GM23338 (cell line): ENCODE results near the gene ZNF350. TPM values are rescaled to one million over a fixed set of nuclear protein-coding genes. Genes with fewer than 3 reads are reported as not detected.

Source experiments
- ATAC-seq: fragments of 200-7000 bp; cut with Tn5 transposase; 3 replicates; pipeline ENCODE4 v1.9.1; 2020
- DNase-seq: peaks from one replicate; pipeline ENCODE4 v3.0.0-alpha.2; 2015; ENCODE audit warnings: low spot score
- H2AFZ ChIP-seq: fragments of 200-600 bp; sonication (generic); 2 replicates; pipeline ENCODE4 v1.8.0; 2016; ENCODE audit warnings: antibody characterized with exemption, mild to moderate bottlenecking, moderate library complexity
- H3F3A ChIP-seq: fragments of 200-600 bp; sonication (generic); replicated peaks from 2 replicates; pipeline ENCODE4 v1.8.0; 2017; ENCODE audit warnings: antibody characterized with exemption, mixed run types, low read depth
- H3K27ac ChIP-seq: fragments of 200-600 bp; sonication (generic); 2 replicates; pipeline ENCODE4 v1.6.1; 2016; ENCODE audit warnings: low read depth
- H3K27me3 ChIP-seq: fragments of 200-600 bp; sonication (generic); 2 replicates; pipeline ENCODE4 v1.8.0; 2016; ENCODE audit warnings: mild to moderate bottlenecking, mixed run types, moderate library complexity; ENCODE audit not compliant: insufficient read depth
- H3K36me3 ChIP-seq: fragments of 200-600 bp; sonication (generic); 2 replicates; pipeline ENCODE4 v1.8.0; 2016; ENCODE audit warnings: mild to moderate bottlenecking; ENCODE audit not compliant: insufficient read depth
- H3K4me1 ChIP-seq: fragments of 200-600 bp; sonication (generic); 2 replicates; pipeline ENCODE4 v1.8.0; 2016; ENCODE audit warnings: mild to moderate bottlenecking, moderate library complexity; ENCODE audit not compliant: insufficient read depth
- H3K4me2 ChIP-seq: fragments of 200-600 bp; sonication (generic); 2 replicates; pipeline ENCODE4 v1.7.1; 2017; ENCODE audit warnings: mixed run types
- H3K4me3 ChIP-seq: fragments of 200-600 bp; sonication (generic); 2 replicates; pipeline ENCODE4 v1.6.1; 2016; ENCODE audit warnings: mixed run types
- H3K79me2 ChIP-seq: fragments of 200-600 bp; sonication (generic); replicated peaks from 2 replicates; pipeline ENCODE4 v1.8.0; 2017; ENCODE audit warnings: mild to moderate bottlenecking; ENCODE audit not compliant: insufficient read depth
- H3K9me2 ChIP-seq: fragments of 200-600 bp; sonication (generic); 2 replicates; pipeline ENCODE4 v1.8.0; 2017; ENCODE audit not compliant: insufficient read depth
- H4K20me1 ChIP-seq: fragments of 200-600 bp; sonication (generic); replicated peaks from 2 replicates; pipeline ENCODE4 v1.8.0; 2017; ENCODE audit warnings: mild to moderate bottlenecking; ENCODE audit not compliant: insufficient read depth
- H3K27ac Mint-ChIP-seq: 2 replicates; pipeline ENCODE4 v1.8.0; 2020; ENCODE audit warnings: inconsistent platforms, mild to moderate bottlenecking, moderate library complexity, mixed read lengths
- H3K27me3 Mint-ChIP-seq: 3 replicates; pipeline ENCODE4 v1.8.0; 2022; ENCODE audit warnings: low read depth, mild to moderate bottlenecking, moderate library complexity, mixed read lengths, inconsistent platforms; ENCODE audit not compliant: insufficient read depth, poor library complexity
- H3K36me3 Mint-ChIP-seq: 3 replicates; pipeline ENCODE4 v1.8.0; 2021; ENCODE audit warnings: low read depth, mild to moderate bottlenecking, inconsistent platforms, moderate library complexity, mixed read lengths
- H3K4me1 Mint-ChIP-seq: 3 replicates; pipeline ENCODE4 v1.8.0; 2020; ENCODE audit warnings: mild to moderate bottlenecking, inconsistent platforms, mixed read lengths
- H3K4me3 Mint-ChIP-seq: 3 replicates; pipeline ENCODE4 v1.8.0; 2021; ENCODE audit warnings: moderate library complexity, mild to moderate bottlenecking, inconsistent platforms, mixed read lengths
- H3K9me3 Mint-ChIP-seq: 3 replicates; pipeline ENCODE4 v1.8.0; 2020; ENCODE audit warnings: moderate library complexity, mild to moderate bottlenecking, inconsistent platforms, mixed read lengths
- CREB1 ChIP-seq: fragments of 250-450 bp; sonication (Bioruptor Pico); IDR thresholded peaks from 2 replicates; pipeline ENCODE4 v1.5.0; 2020; ENCODE audit warnings: low read depth, mild to moderate bottlenecking, moderate library complexity
- EZH2 ChIP-seq: fragments of 200-600 bp; sonication (generic); IDR thresholded peaks from one replicate; pipeline ENCODE4 v1.8.0; 2017; ENCODE audit warnings: antibody characterized with exemption, mild to moderate bottlenecking, low read depth; ENCODE audit not compliant: unreplicated experiment
- EZH2phosphoT487 ChIP-seq: fragments of 200-600 bp; sonication (generic); IDR thresholded peaks from one replicate; pipeline ENCODE4 v1.8.1; 2018; ENCODE audit warnings: antibody characterized with exemption; ENCODE audit not compliant: unreplicated experiment
- NANOG ChIP-seq: IDR thresholded peaks from 2 replicates; pipeline ENCODE4 v1.6.1; 2016; ENCODE audit warnings: antibody characterized with exemption, borderline replicate concordance
- POLR2AphosphoS5 ChIP-seq: IDR thresholded peaks from 2 replicates; pipeline ENCODE4 v1.6.1; 2016; ENCODE audit warnings: antibody characterized with exemption, low read depth
- STAT1 ChIP-seq: IDR thresholded peaks from one replicate; pipeline ENCODE4 v1.6.1; 2016; ENCODE audit warnings: antibody characterized with exemption; ENCODE audit not compliant: unreplicated experiment
- ZNF114 ChIP-seq: fragments of 250-450 bp; sonication (Bioruptor Pico); IDR thresholded peaks from 2 replicates; pipeline ENCODE4 v1.5.0; 2020; ENCODE audit warnings: mild to moderate bottlenecking, moderate library complexity
- ZNF331 ChIP-seq: fragments of 250-450 bp; sonication (Bioruptor Pico); IDR thresholded peaks from 2 replicates; pipeline ENCODE4 v1.5.0; 2020; ENCODE audit warnings: low read depth, mild to moderate bottlenecking, moderate library complexity
- polyA plus RNA-seq: library from polyadenylated mRNA; unstranded; fragments of >200 nt; fragmentation: Nextera tagmentation; extraction: Ambion mirVana; gene quantifications from 2 replicates; pipeline ENCODE4 v1.2.1, GENCODE V29; 2016
- total RNA-seq: library from RNA; depleted of rRNA; stranded (reverse); fragments of >200 nt; shearing (Covaris generic); gene quantifications from 2 replicates; pipeline ENCODE4 v1.2.3, GENCODE V29; 2014; rRNA removed
- TF ChIP-seq, protein P1 (sequence below): IDR thresholded peaks from one replicate; pipeline ENCODE4 v1.6.1; 2018; ENCODE audit warnings: antibody characterized with exemption; ENCODE audit not compliant: unreplicated experiment
- TF ChIP-seq, protein P2 (sequence below): IDR thresholded peaks from 2 replicates; pipeline ENCODE4 v1.6.1; 2016; ENCODE audit warnings: antibody characterized with exemption
- TF ChIP-seq, protein P3 (sequence below), 2 experiments: fragments of 200-600 bp in 1 of 2; sonication (generic) in 1 of 2; conservative IDR thresholded peaks; 2 replicates each; pipeline versions ENCODE4 v1.5.1 to v1.6.1; 2016 to 2017; ENCODE audit warnings: antibody characterized with exemption in 2 of 2, low read depth in 2 of 2, mild to moderate bottlenecking in 2 of 2, moderate library complexity in 1 of 2

The ZNF350 gene
- total and polyA plus RNA-seq, 2 experiments from 2014 or later, result 5.8 to 7.6 TPM

DNA sequence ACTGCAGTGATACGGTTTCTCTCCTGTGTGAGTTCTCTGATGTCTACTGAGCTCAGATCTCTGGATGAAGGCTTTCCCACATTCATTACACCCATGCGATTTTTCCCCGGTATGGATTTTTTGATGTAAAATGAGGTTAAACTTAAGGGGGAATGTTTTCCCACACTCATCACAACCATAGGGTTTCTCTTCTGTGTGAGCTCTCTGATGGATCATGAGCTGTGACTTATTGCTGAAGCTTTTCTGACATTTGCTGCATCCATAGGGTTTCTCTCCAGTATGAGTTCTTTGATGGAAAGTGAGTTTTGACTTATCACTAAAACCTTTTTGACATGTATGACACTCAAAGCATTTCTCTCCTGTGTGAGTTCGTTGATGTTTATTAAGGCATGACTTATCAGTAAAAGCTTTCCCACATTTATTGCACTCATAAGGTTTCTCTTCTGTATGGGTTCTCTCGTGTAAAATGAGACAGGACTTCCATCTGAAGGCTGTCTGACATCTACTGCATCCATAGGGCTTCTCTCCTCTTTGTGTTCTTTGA, 71.2 kb downstream of the ZNF350 start:
- H3K9me2 ChIP-seq, result no peaks in the 10 kb centered on the region; the same call in 1 of the 2 replicates
- no peak overlapping the region for H3K27ac ChIP-seq
- no peak overlapping the region for H2AFZ ChIP-seq
- peaks cover 82% of the 10 kb centered on the region for H3K36me3 Mint-ChIP-seq
- peaks cover 70% of the 10 kb centered on the region for H3K36me3 ChIP-seq
- H3K27me3 Mint-ChIP-seq, result peaks cover 5% of the 10 kb centered on the region
- no peaks in the 10 kb centered on the region for H4K20me1 ChIP-seq
- H3K27ac Mint-ChIP-seq, result no peak overlapping the region
- H3K4me3 Mint-ChIP-seq, result no peak overlapping the region
- H3K27me3 ChIP-seq, result no peaks in the 10 kb centered on the region
- ATAC-seq (no peak), DNase-seq (no peak)
- H3K4me3 ChIP-seq, result peak overlapping the region; percentile 30; the same call in 1 of the 2 replicates
- H3K4me1 ChIP-seq, result 0 out of 2 replicates have a peak, but pooled peaks cover under 1% of the 10 kb centered on the region
- TF ChIP-seq, protein P1, sequence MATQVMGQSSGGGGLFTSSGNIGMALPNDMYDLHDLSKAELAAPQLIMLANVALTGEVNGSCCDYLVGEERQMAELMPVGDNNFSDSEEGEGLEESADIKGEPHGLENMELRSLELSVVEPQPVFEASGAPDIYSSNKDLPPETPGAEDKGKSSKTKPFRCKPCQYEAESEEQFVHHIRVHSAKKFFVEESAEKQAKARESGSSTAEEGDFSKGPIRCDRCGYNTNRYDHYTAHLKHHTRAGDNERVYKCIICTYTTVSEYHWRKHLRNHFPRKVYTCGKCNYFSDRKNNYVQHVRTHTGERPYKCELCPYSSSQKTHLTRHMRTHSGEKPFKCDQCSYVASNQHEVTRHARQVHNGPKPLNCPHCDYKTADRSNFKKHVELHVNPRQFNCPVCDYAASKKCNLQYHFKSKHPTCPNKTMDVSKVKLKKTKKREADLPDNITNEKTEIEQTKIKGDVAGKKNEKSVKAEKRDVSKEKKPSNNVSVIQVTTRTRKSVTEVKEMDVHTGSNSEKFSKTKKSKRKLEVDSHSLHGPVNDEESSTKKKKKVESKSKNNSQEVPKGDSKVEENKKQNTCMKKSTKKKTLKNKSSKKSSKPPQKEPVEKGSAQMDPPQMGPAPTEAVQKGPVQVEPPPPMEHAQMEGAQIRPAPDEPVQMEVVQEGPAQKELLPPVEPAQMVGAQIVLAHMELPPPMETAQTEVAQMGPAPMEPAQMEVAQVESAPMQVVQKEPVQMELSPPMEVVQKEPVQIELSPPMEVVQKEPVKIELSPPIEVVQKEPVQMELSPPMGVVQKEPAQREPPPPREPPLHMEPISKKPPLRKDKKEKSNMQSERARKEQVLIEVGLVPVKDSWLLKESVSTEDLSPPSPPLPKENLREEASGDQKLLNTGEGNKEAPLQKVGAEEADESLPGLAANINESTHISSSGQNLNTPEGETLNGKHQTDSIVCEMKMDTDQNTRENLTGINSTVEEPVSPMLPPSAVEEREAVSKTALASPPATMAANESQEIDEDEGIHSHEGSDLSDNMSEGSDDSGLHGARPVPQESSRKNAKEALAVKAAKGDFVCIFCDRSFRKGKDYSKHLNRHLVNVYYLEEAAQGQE, result no peak
- TF ChIP-seq CREB1 (CRISPR knock-in tag) (no peak), POLR2AphosphoS5 (no peak), STAT1 (no peak), ZNF114 (CRISPR knock-in tag) (no peak), NANOG (no peak), EZH2 (no peak), ZNF331 (no peak), EZH2phosphoT487 (no peak)
- TF ChIP-seq, protein P2, sequence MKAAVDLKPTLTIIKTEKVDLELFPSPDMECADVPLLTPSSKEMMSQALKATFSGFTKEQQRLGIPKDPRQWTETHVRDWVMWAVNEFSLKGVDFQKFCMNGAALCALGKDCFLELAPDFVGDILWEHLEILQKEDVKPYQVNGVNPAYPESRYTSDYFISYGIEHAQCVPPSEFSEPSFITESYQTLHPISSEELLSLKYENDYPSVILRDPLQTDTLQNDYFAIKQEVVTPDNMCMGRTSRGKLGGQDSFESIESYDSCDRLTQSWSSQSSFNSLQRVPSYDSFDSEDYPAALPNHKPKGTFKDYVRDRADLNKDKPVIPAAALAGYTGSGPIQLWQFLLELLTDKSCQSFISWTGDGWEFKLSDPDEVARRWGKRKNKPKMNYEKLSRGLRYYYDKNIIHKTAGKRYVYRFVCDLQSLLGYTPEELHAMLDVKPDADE, result no peak
- TF ChIP-seq, protein P3, sequence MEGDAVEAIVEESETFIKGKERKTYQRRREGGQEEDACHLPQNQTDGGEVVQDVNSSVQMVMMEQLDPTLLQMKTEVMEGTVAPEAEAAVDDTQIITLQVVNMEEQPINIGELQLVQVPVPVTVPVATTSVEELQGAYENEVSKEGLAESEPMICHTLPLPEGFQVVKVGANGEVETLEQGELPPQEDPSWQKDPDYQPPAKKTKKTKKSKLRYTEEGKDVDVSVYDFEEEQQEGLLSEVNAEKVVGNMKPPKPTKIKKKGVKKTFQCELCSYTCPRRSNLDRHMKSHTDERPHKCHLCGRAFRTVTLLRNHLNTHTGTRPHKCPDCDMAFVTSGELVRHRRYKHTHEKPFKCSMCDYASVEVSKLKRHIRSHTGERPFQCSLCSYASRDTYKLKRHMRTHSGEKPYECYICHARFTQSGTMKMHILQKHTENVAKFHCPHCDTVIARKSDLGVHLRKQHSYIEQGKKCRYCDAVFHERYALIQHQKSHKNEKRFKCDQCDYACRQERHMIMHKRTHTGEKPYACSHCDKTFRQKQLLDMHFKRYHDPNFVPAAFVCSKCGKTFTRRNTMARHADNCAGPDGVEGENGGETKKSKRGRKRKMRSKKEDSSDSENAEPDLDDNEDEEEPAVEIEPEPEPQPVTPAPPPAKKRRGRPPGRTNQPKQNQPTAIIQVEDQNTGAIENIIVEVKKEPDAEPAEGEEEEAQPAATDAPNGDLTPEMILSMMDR (conservative IDR thresholded peaks at IDR 0.05; ENCODE audit: low read depth in 2 of 2), result no peak
- 0 out of 3 replicates have a peak, but pooled peaks cover 2% of the 10 kb centered on the region for H3K4me1 Mint-ChIP-seq
- H3K9me3 Mint-ChIP-seq, result peaks cover 99% of the 10 kb centered on the region
- H3F3A ChIP-seq, result 0 out of 2 replicates have a peak, but pooled peaks cover 10% of the 10 kb centered on the region
- H3K79me2 ChIP-seq, result no peaks in the 10 kb centered on the region; the same call in 1 of the 2 replicates
- no peak overlapping the region for H3K4me2 ChIP-seq

Other genes with a start within 250 kb of the ZNF350 start
- gene FPR1, start 235.0 kb downstream of the ZNF350 start, total RNA-seq, result not detected in 2 replicates
- not detected in 2 replicates for gene FPR1, start 235.0 kb downstream of the ZNF350 start, polyA plus RNA-seq
- gene FPR2, start 225.7 kb downstream of the ZNF350 start, total RNA-seq, result not detected in 2 replicates
- gene FPR2, start 225.7 kb downstream of the ZNF350 start, polyA plus RNA-seq, result not detected in 2 replicates
- not detected in 2 replicates for gene FPR3, start 191.7 kb downstream of the ZNF350 start, total RNA-seq
- 0.16 TPM in 1 of 2 replicates, not detected in the other for gene FPR3, start 191.7 kb downstream of the ZNF350 start, polyA plus RNA-seq
- gene ZNF577, start 98.9 kb downstream of the ZNF350 start, total RNA-seq, result 27.4 and 37.7 TPM in 2 replicates
- gene ZNF577, start 98.9 kb downstream of the ZNF350 start, polyA plus RNA-seq, result 11.2 and 18.3 TPM in 2 replicates
- 68.9 and 75.5 TPM in 2 replicates for gene ZNF649, start 81.8 kb downstream of the ZNF350 start, total RNA-seq
- gene ZNF649, start 81.8 kb downstream of the ZNF350 start, polyA plus RNA-seq, result 29.2 and 40.6 TPM in 2 replicates
- 11.6 and 18.1 TPM in 2 replicates for gene ZNF613, start 59.4 kb downstream of the ZNF350 start, total RNA-seq
- 6.0 and 13.8 TPM in 2 replicates for gene ZNF613, start 59.4 kb downstream of the ZNF350 start, polyA plus RNA-seq
- gene ZNF615, start 21.4 kb upstream of the ZNF350 start, total RNA-seq, result 11.0 and 11.4 TPM in 2 replicates
- 3.7 and 4.5 TPM in 2 replicates for gene ZNF615, start 21.4 kb upstream of the ZNF350 start, polyA plus RNA-seq
- gene ZNF614, start 41.5 kb upstream of the ZNF350 start, total RNA-seq, result 21.6 and 26.2 TPM in 2 replicates
- 7.8 and 9.1 TPM in 2 replicates for gene ZNF614, start 41.5 kb upstream of the ZNF350 start, polyA plus RNA-seq
- 9.0 and 13.2 TPM in 2 replicates for gene ZNF432, start 62.0 kb upstream of the ZNF350 start, total RNA-seq
- 3.3 and 3.8 TPM in 2 replicates for gene ZNF432, start 62.0 kb upstream of the ZNF350 start, polyA plus RNA-seq
- 12.8 and 20.0 TPM in 2 replicates for gene ZNF841, start 108.9 kb upstream of the ZNF350 start, total RNA-seq
- 3.8 and 5.3 TPM in 2 replicates for gene ZNF841, start 108.9 kb upstream of the ZNF350 start, polyA plus RNA-seq
- 28.3 and 28.8 TPM in 2 replicates for gene ZNF616, start 153.1 kb upstream of the ZNF350 start, total RNA-seq
- 10.4 and 13.3 TPM in 2 replicates for gene ZNF616, start 153.1 kb upstream of the ZNF350 start, polyA plus RNA-seq
- 15.7 and 18.6 TPM in 2 replicates for gene ZNF836, start 184.8 kb upstream of the ZNF350 start, total RNA-seq
- gene ZNF836, start 184.8 kb upstream of the ZNF350 start, polyA plus RNA-seq, result 9.8 and 11.8 TPM in 2 replicates
- gene PPP2R1A, start 203.2 kb upstream of the ZNF350 start, total RNA-seq, result 345 and 381 TPM in 2 replicates
- gene PPP2R1A, start 203.2 kb upstream of the ZNF350 start, polyA plus RNA-seq, result 212 and 238 TPM in 2 replicates